Keratinocyte (primary cell): ENCODE measurements around the gene SP6. TPM values are rescaled to one million over a fixed set of nuclear protein-coding genes. Genes with fewer than 3 reads are reported as not detected.

Experiments used
- DNase-seq: peaks from one replicate; pipeline ENCODE4 v3.0.0-alpha.2; 2011; ENCODE audit warnings: low read depth, missing footprints, low spot score
- FAIRE-seq: peaks from 2 replicates; lab custom pipeline; 2011; peaks lifted over from hg19 to GRCh38; lab: Jason Lieb, UNC
- H2AFZ ChIP-seq: 2 replicates; pipeline ENCODE4 v1.6.0; 2012; ENCODE audit warnings: low read length, control low read depth, inconsistent platforms; ENCODE audit not compliant: control insufficient read depth
- H3K27ac ChIP-seq: 2 replicates; pipeline ENCODE4 v1.5.1; 2011; ENCODE audit warnings: low read length; ENCODE audit not compliant: control insufficient read depth, insufficient read depth
- H3K27me3 ChIP-seq: 3 replicates; pipeline ENCODE4 v1.6.0; 2011; ENCODE audit warnings: low read length; ENCODE audit not compliant: control insufficient read depth, insufficient read depth; ENCODE audit errors: extremely low read depth
- H3K36me3 ChIP-seq, 2 experiments: 2 replicates in 1 of 2; 3 replicates in 1 of 2; pipeline ENCODE4 v1.5.1; 2011; ENCODE audit warnings: low read length in 2 of 2, mild to moderate bottlenecking in 1 of 2; ENCODE audit not compliant: control insufficient read depth in 2 of 2, insufficient read depth in 2 of 2; ENCODE audit errors: extremely low read depth in 1 of 2
- H3K4me1 ChIP-seq: 3 replicates; pipeline ENCODE4 v1.5.1; 2011; ENCODE audit warnings: low read length; ENCODE audit not compliant: control insufficient read depth, insufficient read depth; ENCODE audit errors: extremely low read depth
- H3K4me2 ChIP-seq: 3 replicates; pipeline ENCODE4 v1.6.0; 2011; ENCODE audit warnings: low read depth, low read length; ENCODE audit not compliant: control insufficient read depth, insufficient read depth; ENCODE audit errors: extremely low read depth
- H3K4me3 ChIP-seq, 3 experiments: fragments of 200-600 bp in 1 of 3; sonication (generic) in 1 of 3; 2 replicates in 2 of 3; 3 replicates in 1 of 3; pipeline ENCODE4 v1.5.1; 2011 to 2016; ENCODE audit warnings: low read length in 3 of 3, mild to moderate bottlenecking in 3 of 3, control low read depth in 2 of 3, inconsistent platforms in 1 of 3, low read depth in 1 of 3, mixed read lengths in 1 of 3, mixed run types in 1 of 3, moderate library complexity in 1 of 3; ENCODE audit not compliant: control insufficient read depth in 2 of 3, insufficient read depth in 2 of 3; ENCODE audit errors: extremely low read depth in 1 of 3
- H3K79me2 ChIP-seq: 2 replicates; pipeline ENCODE4 v1.6.0; 2012; ENCODE audit warnings: low read length; ENCODE audit not compliant: control insufficient read depth, insufficient read depth
- H3K9ac ChIP-seq: 3 replicates; pipeline ENCODE4 v1.6.0; 2011; ENCODE audit warnings: low read length; ENCODE audit not compliant: control insufficient read depth, insufficient read depth; ENCODE audit errors: extremely low read depth
- H3K9me1 ChIP-seq: 3 replicates; pipeline ENCODE4 v1.6.0; 2011; ENCODE audit warnings: low read length; ENCODE audit not compliant: control insufficient read depth, insufficient read depth; ENCODE audit errors: extremely low read depth
- H3K9me3 ChIP-seq: 2 replicates; pipeline ENCODE4 v1.5.1; 2012; ENCODE audit warnings: low read depth, low read length; ENCODE audit not compliant: control insufficient read depth
- H4K20me1 ChIP-seq: 3 replicates; pipeline ENCODE4 v1.6.0; 2011; ENCODE audit warnings: low read length; ENCODE audit not compliant: control insufficient read depth, insufficient read depth; ENCODE audit errors: extremely low read depth
- CTCF ChIP-seq, 3 experiments: IDR thresholded peaks in 1 of 3; conservative IDR thresholded peaks in 1 of 3; optimal IDR thresholded peaks in 1 of 3; 2 replicates in 2 of 3; 3 replicates in 1 of 3; pipeline versions ENCODE3 to v1.5.1; 2011; ENCODE audit warnings: low read length in 3 of 3, mild to moderate bottlenecking in 3 of 3, moderate library complexity in 2 of 3, control low read depth in 1 of 3, inconsistent platforms in 1 of 3; ENCODE audit not compliant: insufficient read depth in 2 of 3; ENCODE audit errors: extremely low read depth in 1 of 3
- EZH2 ChIP-seq: IDR thresholded peaks from one replicate; pipeline ENCODE4 v1.6.1; 2012; ENCODE audit warnings: inconsistent platforms, mild to moderate bottlenecking, low read length, moderate library complexity
- dilution Hi-C: fragments of 300-500 bp; cut with MboI; formaldehyde crosslinking; loops from one replicate; pipeline ENCODE4 v1.7.0; 2020; ENCODE audit warnings: low sequenced_read_pairs; ENCODE audit not compliant: extremely low pct_ligation_motif_present
- polyA plus RNA-seq, 5 experiments: library from polyadenylated mRNA; depleted of rRNA in 3 of 5; stranded (reverse) in 3 of 5; stranded (forward) in 1 of 5; unstranded in 1 of 5; fragments of >200 nt; gene quantifications; 1 replicate in 1 of 5; 2 replicates in 3 of 5; 3 replicates in 1 of 5; pipeline versions ENCODE4 v1.2.1 to v1.2.3, GENCODE V29; 2011 to 2012; ENCODE audit warnings: missing spikeins in 2 of 5, low read depth in 1 of 5, low replicate concordance in 1 of 5

SP6 gene
- polyA plus RNA-seq, 1 donor (not counting 4 experiments of a cell fraction or from before 2014, with no cell fraction given), result 2.0 TPM

- DNase-seq, result no peak
- H3K9ac ChIP-seq, result peak overlapping the region; percentile 72
- peak overlapping the region; percentile 41 for H3K27ac ChIP-seq
- H3K4me1 ChIP-seq, result peaks cover 35% of the 10 kb centered on the region
- peaks cover 2% of the 10 kb centered on the region for H3K79me2 ChIP-seq
- dilution Hi-C loops, result no loop called here
- H2AFZ ChIP-seq, result peak overlapping the region; percentile 71
- peaks cover 36% of the 10 kb centered on the region for H3K27me3 ChIP-seq
- H3K9me1 ChIP-seq, result no peaks in the 10 kb centered on the region
- H3K4me2 ChIP-seq, result peak overlapping the region; percentile 70
- no peaks in the 10 kb centered on the region for H3K9me3 ChIP-seq
- TF ChIP-seq CTCF (optimal IDR thresholded peaks at IDR 0.05 in 1 of 3, IDR thresholded peaks at IDR 0.05 in 1 of 3, conservative IDR thresholded peaks at IDR 0.05 in 1 of 3; ENCODE audit: extremely low read depth in 1 of 3, insufficient read depth in 2 of 3, low read length in 3 of 3), result no peak
- no peak for TF ChIP-seq EZH2
- H3K36me3 ChIP-seq, result peaks cover 0 to 1% of the 10 kb centered on the region in 2 experiments
- H4K20me1 ChIP-seq, result no peaks in the 10 kb centered on the region
- no peak for FAIRE-seq
- peak overlapping the region; percentile 72 to 74 (median 73) for H3K4me3 ChIP-seq
These were observed 631 bp downstream of the SP6 start for GRCh38 chr17:47850373-47850691.

- H3K9ac ChIP-seq, result no peak overlapping the region
- peaks cover 40% of the 10 kb centered on the region for H3K4me1 ChIP-seq
- no peak for DNase-seq
- TF ChIP-seq EZH2 (no peak), CTCF (optimal IDR thresholded peaks at IDR 0.05 in 1 of 3, IDR thresholded peaks at IDR 0.05 in 1 of 3, conservative IDR thresholded peaks at IDR 0.05 in 1 of 3; ENCODE audit: extremely low read depth in 1 of 3, insufficient read depth in 2 of 3, low read length in 3 of 3) (no peak)
- FAIRE-seq, result no peak
- no peak overlapping the region for H3K27ac ChIP-seq
- no peak overlapping the region for H3K4me2 ChIP-seq
- H3K4me3 ChIP-seq, result no peak overlapping the region
- H3K9me3 ChIP-seq, result no peaks in the 10 kb centered on the region
- H3K9me1 ChIP-seq, result no peaks in the 10 kb centered on the region
- H3K27me3 ChIP-seq, result peaks cover 16% of the 10 kb centered on the region
- H3K36me3 ChIP-seq, result peaks cover 0 to 1% of the 10 kb centered on the region in 2 experiments
- no peaks in the 10 kb centered on the region for H4K20me1 ChIP-seq
- H3K79me2 ChIP-seq, result peaks cover 2% of the 10 kb centered on the region
- dilution Hi-C loops, result no loop called here
- H2AFZ ChIP-seq, result no peak overlapping the region
These were observed 2.8 kb downstream of the SP6 start for GRCh38 chr17:47848198-47848513.
